Esophagus squamous epithelium (tissue), 4 donors: ENCODE results near the gene LHPP.

Experiments used
- POLR2A ChIP-seq, 4 donors: fragments of 450-650 bp; IDR thresholded peaks; one replicate each; pipeline ENCODE4 v1.6.1; 2017; ENCODE audit warnings: antibody characterized with exemption in 4 of 4, mild to moderate bottlenecking in 4 of 4, moderate library complexity in 3 of 4
- TF ChIP-seq, protein P1 (sequence below), 6 experiments: fragments of 450-650 bp in 4 of 6; fragments of 200-600 bp in 2 of 6; sonication (generic) in 2 of 6; IDR thresholded peaks; one replicate each; pipeline ENCODE4 v1.5.1; 2016 to 2019; ENCODE audit warnings: antibody characterized with exemption in 6 of 6, mild to moderate bottlenecking in 4 of 6, moderate library complexity in 4 of 6

DNA sequence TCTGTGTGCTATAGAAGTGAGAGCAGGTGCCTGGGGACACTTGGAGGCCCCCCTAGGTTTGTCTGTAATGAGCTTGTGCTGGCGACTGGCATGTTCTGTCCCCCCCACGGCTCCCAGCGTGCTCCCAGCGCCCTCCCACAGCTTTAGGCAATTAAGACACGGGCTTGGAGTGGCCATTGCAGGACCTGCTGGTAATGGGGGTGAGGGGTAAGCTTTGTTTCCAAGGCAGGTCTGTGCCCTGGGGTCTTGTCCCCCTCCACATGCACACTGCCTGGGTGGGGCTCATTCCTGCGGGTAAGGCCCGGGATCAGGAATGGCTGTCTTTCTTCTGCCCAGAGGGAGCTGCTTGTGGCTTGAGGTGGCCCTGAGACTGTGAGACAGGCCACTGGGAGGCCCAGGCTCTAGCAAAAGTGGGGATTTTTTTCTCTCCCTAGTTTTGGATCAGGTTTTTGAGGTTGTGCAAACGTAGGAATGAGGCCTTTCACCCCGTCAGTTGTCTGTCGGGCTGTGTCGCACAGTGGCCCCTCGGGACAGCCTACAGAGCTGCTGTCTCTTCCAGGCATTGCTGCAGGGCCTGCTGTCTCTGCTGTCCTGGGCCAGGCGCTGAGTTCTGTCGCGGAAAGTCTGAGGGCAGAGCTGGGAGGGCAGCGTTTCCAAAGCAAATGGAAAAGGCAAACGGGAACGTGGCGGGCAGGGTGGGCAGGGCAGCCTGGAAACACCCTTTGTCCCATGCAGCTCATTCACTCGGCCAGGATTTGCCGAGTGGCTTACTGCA lies 107.4 kb downstream of the LHPP start:
- TF ChIP-seq, protein P1, sequence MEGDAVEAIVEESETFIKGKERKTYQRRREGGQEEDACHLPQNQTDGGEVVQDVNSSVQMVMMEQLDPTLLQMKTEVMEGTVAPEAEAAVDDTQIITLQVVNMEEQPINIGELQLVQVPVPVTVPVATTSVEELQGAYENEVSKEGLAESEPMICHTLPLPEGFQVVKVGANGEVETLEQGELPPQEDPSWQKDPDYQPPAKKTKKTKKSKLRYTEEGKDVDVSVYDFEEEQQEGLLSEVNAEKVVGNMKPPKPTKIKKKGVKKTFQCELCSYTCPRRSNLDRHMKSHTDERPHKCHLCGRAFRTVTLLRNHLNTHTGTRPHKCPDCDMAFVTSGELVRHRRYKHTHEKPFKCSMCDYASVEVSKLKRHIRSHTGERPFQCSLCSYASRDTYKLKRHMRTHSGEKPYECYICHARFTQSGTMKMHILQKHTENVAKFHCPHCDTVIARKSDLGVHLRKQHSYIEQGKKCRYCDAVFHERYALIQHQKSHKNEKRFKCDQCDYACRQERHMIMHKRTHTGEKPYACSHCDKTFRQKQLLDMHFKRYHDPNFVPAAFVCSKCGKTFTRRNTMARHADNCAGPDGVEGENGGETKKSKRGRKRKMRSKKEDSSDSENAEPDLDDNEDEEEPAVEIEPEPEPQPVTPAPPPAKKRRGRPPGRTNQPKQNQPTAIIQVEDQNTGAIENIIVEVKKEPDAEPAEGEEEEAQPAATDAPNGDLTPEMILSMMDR (IDR thresholded peaks at IDR 0.05), result no peak
- no peak for TF ChIP-seq POLR2A (IDR thresholded peaks at IDR 0.05)
